SK-N-SH (cell line): Measurements from ENCODE around the gene CHD1L.

ENCODE experiments used
- FOXM1 ChIP-seq: IDR thresholded peaks from 2 replicates; pipeline ENCODE4 v1.4.0; 2012; ENCODE audit warnings: low read depth, mild to moderate bottlenecking
- MXI1 ChIP-seq: IDR thresholded peaks from 2 replicates; pipeline ENCODE4 v1.6.1; 2012; ENCODE audit warnings: mild to moderate bottlenecking, low read depth, low read length, improper control_type of control experiment
- POLR2AphosphoS5 ChIP-seq: IDR thresholded peaks from 2 replicates; pipeline ENCODE4 v1.6.1; 2012; ENCODE audit warnings: low read depth, low read length
- RFX5 ChIP-seq: IDR thresholded peaks from 2 replicates; pipeline ENCODE4 v1.6.1; 2012; ENCODE audit warnings: mild to moderate bottlenecking, improper control_type of control experiment, low read length
- TF ChIP-seq, protein P1 (sequence below): fragments of 200-600 bp; sonication (generic); IDR thresholded peaks from 2 replicates; pipeline ENCODE4 v1.6.1; 2017; ENCODE audit warnings: antibody characterized with exemption, mild to moderate bottlenecking, moderate library complexity

DNA sequence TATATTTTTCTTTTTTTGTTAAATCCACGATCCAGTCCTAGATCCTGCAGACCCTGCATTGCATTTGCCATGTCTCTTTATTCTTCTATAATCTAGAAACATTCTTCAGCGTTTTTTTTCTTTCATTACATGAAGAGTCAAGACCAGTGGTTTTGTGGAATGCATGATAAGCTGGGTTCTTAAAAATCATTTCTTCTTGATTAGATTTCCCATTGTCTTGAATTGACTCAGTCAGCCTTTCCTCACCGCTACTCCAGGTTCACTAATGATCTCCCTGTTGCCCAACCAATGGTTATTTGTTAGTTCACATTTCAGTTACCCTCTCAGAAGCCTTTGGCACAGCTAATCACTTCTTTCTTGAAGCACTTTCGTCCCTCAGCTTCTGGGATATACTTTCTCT is 25.2 kb downstream of the CHD1L start:
- TF ChIP-seq POLR2AphosphoS5 (no peak), RFX5 (no peak), MXI1 (no peak), FOXM1 (no peak)
- TF ChIP-seq, protein P1, sequence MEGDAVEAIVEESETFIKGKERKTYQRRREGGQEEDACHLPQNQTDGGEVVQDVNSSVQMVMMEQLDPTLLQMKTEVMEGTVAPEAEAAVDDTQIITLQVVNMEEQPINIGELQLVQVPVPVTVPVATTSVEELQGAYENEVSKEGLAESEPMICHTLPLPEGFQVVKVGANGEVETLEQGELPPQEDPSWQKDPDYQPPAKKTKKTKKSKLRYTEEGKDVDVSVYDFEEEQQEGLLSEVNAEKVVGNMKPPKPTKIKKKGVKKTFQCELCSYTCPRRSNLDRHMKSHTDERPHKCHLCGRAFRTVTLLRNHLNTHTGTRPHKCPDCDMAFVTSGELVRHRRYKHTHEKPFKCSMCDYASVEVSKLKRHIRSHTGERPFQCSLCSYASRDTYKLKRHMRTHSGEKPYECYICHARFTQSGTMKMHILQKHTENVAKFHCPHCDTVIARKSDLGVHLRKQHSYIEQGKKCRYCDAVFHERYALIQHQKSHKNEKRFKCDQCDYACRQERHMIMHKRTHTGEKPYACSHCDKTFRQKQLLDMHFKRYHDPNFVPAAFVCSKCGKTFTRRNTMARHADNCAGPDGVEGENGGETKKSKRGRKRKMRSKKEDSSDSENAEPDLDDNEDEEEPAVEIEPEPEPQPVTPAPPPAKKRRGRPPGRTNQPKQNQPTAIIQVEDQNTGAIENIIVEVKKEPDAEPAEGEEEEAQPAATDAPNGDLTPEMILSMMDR: no peak
